ENCODE measurements around the gene TACSTD2.

TACSTD2 gene

DNA sequence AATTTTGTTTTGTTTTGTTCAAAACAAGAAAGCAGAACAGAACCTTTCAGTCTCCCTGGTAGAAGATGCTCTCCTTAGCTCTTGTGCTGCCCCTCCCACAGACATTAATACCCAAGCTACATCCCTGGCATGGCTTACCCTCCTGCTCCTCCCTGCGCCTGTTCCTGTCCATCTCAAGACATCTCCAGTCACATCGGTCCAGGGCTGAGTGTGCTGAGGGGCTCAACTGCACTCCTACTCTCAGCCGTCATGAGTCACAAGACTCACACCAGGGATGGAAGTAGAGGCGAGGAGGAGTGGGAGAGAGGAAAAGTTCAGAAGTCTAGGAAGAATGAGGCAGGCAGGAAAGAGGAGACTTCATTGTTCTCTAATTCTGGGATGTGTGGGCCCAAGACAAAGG is 9.2 kb upstream of the TACSTD2 start:
- no peak for TF ChIP-seq EZH2phosphoT487 (IDR thresholded peaks at IDR 0.05; ENCODE audit: borderline replicate concordance, low read length)
- TF ChIP-seq, protein P1, sequence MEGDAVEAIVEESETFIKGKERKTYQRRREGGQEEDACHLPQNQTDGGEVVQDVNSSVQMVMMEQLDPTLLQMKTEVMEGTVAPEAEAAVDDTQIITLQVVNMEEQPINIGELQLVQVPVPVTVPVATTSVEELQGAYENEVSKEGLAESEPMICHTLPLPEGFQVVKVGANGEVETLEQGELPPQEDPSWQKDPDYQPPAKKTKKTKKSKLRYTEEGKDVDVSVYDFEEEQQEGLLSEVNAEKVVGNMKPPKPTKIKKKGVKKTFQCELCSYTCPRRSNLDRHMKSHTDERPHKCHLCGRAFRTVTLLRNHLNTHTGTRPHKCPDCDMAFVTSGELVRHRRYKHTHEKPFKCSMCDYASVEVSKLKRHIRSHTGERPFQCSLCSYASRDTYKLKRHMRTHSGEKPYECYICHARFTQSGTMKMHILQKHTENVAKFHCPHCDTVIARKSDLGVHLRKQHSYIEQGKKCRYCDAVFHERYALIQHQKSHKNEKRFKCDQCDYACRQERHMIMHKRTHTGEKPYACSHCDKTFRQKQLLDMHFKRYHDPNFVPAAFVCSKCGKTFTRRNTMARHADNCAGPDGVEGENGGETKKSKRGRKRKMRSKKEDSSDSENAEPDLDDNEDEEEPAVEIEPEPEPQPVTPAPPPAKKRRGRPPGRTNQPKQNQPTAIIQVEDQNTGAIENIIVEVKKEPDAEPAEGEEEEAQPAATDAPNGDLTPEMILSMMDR (IDR thresholded peaks at IDR 0.05; ENCODE audit: low read depth, low read length, poor library complexity, severe bottlenecking) = no peak
- Histone ChIP-seq H3F3A (ENCODE audit: control insufficient read depth, insufficient read depth) (no peaks in the 10 kb centered on the region), H4K20me1 (ENCODE audit: control insufficient read depth, insufficient read depth, low read depth, low read length) (no peaks in the 10 kb centered on the region), H3K4me1 (ENCODE audit: control insufficient read depth, low read length) (peaks cover 5% of the 10 kb centered on the region), H3K36me3 (ENCODE audit: control insufficient read depth, low read length) (no peaks in the 10 kb centered on the region), H3K4me3 (ENCODE audit: low read length) (no peak overlapping the region), H3K27ac (ENCODE audit: low read depth, low read length) (no peak overlapping the region), H3K4me2 (ENCODE audit: low read length) (no peak overlapping the region), H3K79me2 (ENCODE audit: control insufficient read depth, low read length) (no peaks in the 10 kb centered on the region), H3K27me3 (ENCODE audit: control insufficient read depth, low read length) (peaks cover 3% of the 10 kb centered on the region; the same call in 1 of the 2 replicates), H3K9me3 (ENCODE audit: control insufficient read depth, insufficient read depth, low read length) (no peaks in the 10 kb centered on the region), H3K9me2 (replicated peaks; ENCODE audit: control insufficient read depth, low read length) (no peaks in the 10 kb centered on the region)

DNA sequence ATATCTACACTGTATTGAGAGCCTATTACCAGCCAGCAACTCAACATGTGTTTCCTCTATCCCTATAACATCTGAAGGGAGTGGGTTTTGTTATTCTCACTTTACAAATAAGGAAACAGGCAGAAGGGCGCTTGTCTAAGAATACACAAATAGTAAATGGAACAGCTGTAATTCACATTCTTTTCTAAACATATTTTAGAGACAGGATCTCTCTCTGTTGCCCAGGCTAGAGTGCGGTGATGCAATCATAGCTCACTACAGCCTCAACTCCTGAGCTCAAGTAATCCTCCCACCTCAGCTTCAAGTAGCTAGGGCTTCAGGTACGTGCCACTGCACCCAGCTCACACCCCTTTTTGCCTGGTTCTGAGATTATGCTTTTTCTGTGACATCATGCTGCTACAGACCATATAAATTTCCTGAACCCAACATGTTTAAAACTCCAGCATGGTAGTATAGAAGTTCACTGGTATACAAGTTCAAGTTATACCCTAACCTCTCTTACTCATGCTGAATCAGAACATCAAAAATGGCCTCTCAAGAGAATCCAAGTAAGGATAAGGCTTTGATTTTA is 8.6 kb upstream of the TACSTD2 start:
- Histone ChIP-seq H3K4me1 (ENCODE audit: control insufficient read depth, low read length) (peaks cover 5% of the 10 kb centered on the region), H3K4me3 (ENCODE audit: low read length) (no peak overlapping the region), H3K36me3 (ENCODE audit: control insufficient read depth, low read length) (no peaks in the 10 kb centered on the region), H3K27me3 (ENCODE audit: control insufficient read depth, low read length) (peaks cover 3% of the 10 kb centered on the region; the same call in 1 of the 2 replicates), H3K9me3 (ENCODE audit: control insufficient read depth, insufficient read depth, low read length) (no peaks in the 10 kb centered on the region), H3F3A (ENCODE audit: control insufficient read depth, insufficient read depth) (no peaks in the 10 kb centered on the region), H4K20me1 (ENCODE audit: control insufficient read depth, insufficient read depth, low read depth, low read length) (no peaks in the 10 kb centered on the region), H3K79me2 (ENCODE audit: control insufficient read depth, low read length) (no peaks in the 10 kb centered on the region), H3K4me2 (ENCODE audit: low read length) (no peak overlapping the region), H3K9me2 (replicated peaks; ENCODE audit: control insufficient read depth, low read length) (no peaks in the 10 kb centered on the region), H3K27ac (ENCODE audit: low read depth, low read length) (no peak overlapping the region)
- no peak for TF ChIP-seq EZH2phosphoT487 (IDR thresholded peaks at IDR 0.05; ENCODE audit: borderline replicate concordance, low read length)
- TF ChIP-seq, protein P1 (IDR thresholded peaks at IDR 0.05; ENCODE audit: low read depth, low read length, poor library complexity, severe bottlenecking) = no peak

DNA sequence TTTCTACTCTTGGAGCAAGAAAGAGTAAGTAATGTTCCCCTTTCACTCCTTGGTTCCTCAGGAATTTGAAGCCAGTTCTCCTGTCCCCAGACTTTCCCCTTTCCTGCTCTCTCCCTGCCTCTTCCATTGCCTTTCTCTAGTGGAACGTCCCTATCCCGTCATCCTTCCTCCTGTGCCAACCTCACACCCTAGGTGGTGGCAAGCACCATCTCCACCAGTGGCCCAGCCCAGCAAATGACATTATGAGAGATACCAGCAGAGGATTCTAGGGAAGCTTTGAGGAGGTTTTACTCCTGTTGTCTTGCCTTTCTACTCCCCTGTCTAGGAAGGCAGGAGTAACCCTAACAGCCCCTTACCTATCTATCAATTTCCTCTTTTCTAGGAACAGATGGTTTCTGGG is 8.1 kb upstream of the TACSTD2 start:
- no peaks in the 10 kb centered on the region for H3K9me3 ChIP-seq (ENCODE audit: control insufficient read depth, insufficient read depth, low read length)
- H4K20me1 ChIP-seq (ENCODE audit: control insufficient read depth, insufficient read depth, low read depth, low read length) = no peaks in the 10 kb centered on the region
- H3K36me3 ChIP-seq (ENCODE audit: control insufficient read depth, low read length) = no peaks in the 10 kb centered on the region
- no peak overlapping the region for H3K4me3 ChIP-seq (ENCODE audit: low read length)
- H3K27me3 ChIP-seq (ENCODE audit: control insufficient read depth, low read length) = peaks cover 3% of the 10 kb centered on the region; the same call in 1 of the 2 replicates
- no peaks in the 10 kb centered on the region for H3K79me2 ChIP-seq (ENCODE audit: control insufficient read depth, low read length)
- H3K9me2 ChIP-seq (replicated peaks; ENCODE audit: control insufficient read depth, low read length) = no peaks in the 10 kb centered on the region
- no peaks in the 10 kb centered on the region for H3F3A ChIP-seq (ENCODE audit: control insufficient read depth, insufficient read depth)
- peaks cover 5% of the 10 kb centered on the region for H3K4me1 ChIP-seq (ENCODE audit: control insufficient read depth, low read length)
- no peak overlapping the region for H3K4me2 ChIP-seq (ENCODE audit: low read length)
- H3K27ac ChIP-seq (ENCODE audit: low read depth, low read length) = no peak overlapping the region
- TF ChIP-seq EZH2phosphoT487 (IDR thresholded peaks at IDR 0.05; ENCODE audit: borderline replicate concordance, low read length) = no peak
- TF ChIP-seq, protein P1 (IDR thresholded peaks at IDR 0.05; ENCODE audit: low read depth, low read length, poor library complexity, severe bottlenecking) = no peak
